Muscle layer of colon (tissue), 2 donors: ENCODE results near the gene KLHDC3.
A peak's percentile ranks its signal among the peaks of the same experiment; 100 is the strongest.

ENCODE experiments used
- H3K27ac ChIP-seq: one replicate; pipeline ENCODE4 v1.7.0; 2013; ENCODE audit warnings: low read depth, mild to moderate bottlenecking, low read length, moderate library complexity
- H3K27me3 ChIP-seq, 2 donors: one replicate each; pipeline ENCODE4 v1.7.0; 2013; ENCODE audit warnings: low read length in 2 of 2, mild to moderate bottlenecking in 2 of 2; ENCODE audit not compliant: insufficient read depth in 2 of 2, control insufficient read depth in 1 of 2
- H3K36me3 ChIP-seq: one replicate; pipeline ENCODE4 v1.7.0; 2013; ENCODE audit warnings: mild to moderate bottlenecking, low read length; ENCODE audit not compliant: insufficient read depth
- H3K4me1 ChIP-seq: one replicate; pipeline ENCODE4 v1.7.0; 2013; ENCODE audit warnings: mild to moderate bottlenecking, low read length; ENCODE audit not compliant: insufficient read depth
- H3K4me3 ChIP-seq, 2 donors: one replicate each; pipeline ENCODE4 v1.7.0; 2013; ENCODE audit warnings: low read length in 2 of 2, low read depth in 1 of 2, mild to moderate bottlenecking in 1 of 2, moderate library complexity in 1 of 2
- H3K9ac ChIP-seq: one replicate; pipeline ENCODE4 v1.7.0; 2013; ENCODE audit warnings: low read length
- H3K9me3 ChIP-seq: one replicate; pipeline ENCODE4 v1.7.0; 2013; ENCODE audit warnings: mild to moderate bottlenecking, low read length
- donor health status: abdominal sarcoma.
- donor health status: Adenocarcinoma of cecum.

KLHDC3 gene

DNA sequence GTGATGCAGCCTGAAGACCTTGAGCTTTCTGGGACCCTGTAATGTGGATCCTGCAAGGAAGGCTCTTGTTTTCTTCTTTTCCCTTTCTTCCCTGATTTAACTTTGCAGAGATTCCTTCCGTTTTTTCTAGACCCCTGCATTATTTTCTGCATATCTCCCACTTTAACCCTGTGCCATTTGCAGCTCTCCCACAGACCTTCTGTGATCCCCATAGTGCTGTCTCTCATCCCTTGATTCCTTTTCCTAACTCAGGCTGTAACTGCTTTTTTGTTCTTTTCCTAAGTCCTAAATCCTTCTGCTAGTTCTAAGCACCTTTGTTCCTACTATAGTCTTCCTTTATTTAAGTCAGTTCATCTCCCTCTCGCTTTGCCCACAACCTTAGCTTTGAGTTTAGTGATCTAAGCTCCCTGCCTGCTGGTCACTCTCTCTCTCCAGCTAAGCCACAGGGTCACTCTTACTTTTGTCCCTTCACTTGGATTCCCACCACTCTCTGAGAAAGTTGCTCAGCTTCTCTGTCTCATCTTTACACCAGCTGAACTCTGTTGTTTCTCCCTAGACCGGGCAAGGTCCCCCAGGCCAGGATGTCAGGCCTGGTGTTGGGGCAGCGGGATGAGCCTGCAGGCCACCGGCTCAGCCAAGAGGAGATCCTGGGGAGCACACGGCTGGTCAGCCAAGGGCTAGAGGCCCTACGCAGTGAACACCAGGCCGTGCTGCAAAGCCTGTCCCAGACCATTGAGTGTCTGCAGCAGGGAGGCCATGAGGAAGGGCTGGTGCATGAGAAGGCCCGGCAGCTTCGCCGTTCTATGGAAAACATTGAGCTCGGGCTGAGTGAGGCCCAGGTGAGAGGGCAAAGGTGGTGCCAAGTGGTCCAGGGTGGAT, 46.9 kb downstream of the KLHDC3 start:
- Histone ChIP-seq H3K27me3 (no peaks in the 10 kb centered on the region), H3K4me3 (peak overlapping the region in 1 of 2 donors; percentile 97), H3K36me3 (peaks cover 21% of the 10 kb centered on the region), H3K4me1 (peaks cover 24% of the 10 kb centered on the region), H3K9me3 (no peaks in the 10 kb centered on the region), H3K27ac (no peak overlapping the region), H3K9ac (no peak overlapping the region)

DNA sequence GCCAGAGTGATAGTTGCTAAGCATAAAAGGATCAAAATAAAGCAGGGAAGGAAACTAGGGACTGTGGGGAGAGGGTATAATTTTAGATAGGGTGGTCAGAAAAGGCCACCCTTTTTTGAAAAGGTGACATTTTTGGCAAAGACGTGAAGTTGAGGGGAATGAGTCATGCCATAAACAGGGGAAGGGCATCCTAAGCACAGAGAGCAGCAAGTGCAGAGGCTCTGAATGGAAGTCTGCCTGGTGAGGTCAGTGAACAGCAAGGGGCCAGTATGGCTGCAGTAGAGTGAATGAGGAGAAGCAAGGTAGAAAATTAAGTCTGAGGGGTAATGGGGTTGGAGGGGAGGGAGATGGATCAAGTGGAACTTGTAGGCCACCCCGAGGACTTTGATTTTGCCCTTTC, 47.8 kb downstream of the KLHDC3 start:
- peaks cover 30% of the 10 kb centered on the region for H3K36me3 ChIP-seq

DNA sequence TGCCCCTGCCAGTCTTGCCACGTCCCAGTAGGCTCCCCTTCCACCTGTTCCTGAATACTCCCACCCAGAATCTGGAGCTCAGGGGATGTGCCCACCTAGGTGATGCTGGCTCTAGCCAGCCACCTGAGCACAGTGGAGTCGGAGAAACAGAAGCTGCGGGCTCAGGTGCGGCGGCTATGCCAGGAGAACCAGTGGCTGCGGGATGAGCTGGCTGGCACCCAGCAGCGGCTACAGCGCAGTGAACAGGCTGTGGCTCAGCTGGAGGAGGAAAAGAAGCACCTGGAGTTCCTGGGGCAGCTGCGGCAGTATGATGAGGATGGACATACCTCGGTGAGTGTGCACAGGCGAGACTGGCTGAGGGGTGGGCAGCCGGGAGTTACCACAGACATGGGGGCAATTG, 48.8 kb downstream of the KLHDC3 start:
- no peaks in the 10 kb centered on the region for H3K9me3 ChIP-seq
- no peak overlapping the region for H3K27ac ChIP-seq
- no peak overlapping the region for H3K4me3 ChIP-seq
- no peak overlapping the region for H3K9ac ChIP-seq
- peaks cover 23% of the 10 kb centered on the region for H3K4me1 ChIP-seq
- no peaks in the 10 kb centered on the region for H3K27me3 ChIP-seq
- peaks cover 28% of the 10 kb centered on the region for H3K36me3 ChIP-seq

More for the DNA sequence above, 47.8 kb downstream of the KLHDC3 start:
- Histone ChIP-seq H3K9me3 (no peaks in the 10 kb centered on the region), H3K27ac (no peak overlapping the region), H3K4me1 (peaks cover 24% of the 10 kb centered on the region), H3K27me3 (no peaks in the 10 kb centered on the region), H3K4me3 (no peak overlapping the region), H3K9ac (no peak overlapping the region)

DNA sequence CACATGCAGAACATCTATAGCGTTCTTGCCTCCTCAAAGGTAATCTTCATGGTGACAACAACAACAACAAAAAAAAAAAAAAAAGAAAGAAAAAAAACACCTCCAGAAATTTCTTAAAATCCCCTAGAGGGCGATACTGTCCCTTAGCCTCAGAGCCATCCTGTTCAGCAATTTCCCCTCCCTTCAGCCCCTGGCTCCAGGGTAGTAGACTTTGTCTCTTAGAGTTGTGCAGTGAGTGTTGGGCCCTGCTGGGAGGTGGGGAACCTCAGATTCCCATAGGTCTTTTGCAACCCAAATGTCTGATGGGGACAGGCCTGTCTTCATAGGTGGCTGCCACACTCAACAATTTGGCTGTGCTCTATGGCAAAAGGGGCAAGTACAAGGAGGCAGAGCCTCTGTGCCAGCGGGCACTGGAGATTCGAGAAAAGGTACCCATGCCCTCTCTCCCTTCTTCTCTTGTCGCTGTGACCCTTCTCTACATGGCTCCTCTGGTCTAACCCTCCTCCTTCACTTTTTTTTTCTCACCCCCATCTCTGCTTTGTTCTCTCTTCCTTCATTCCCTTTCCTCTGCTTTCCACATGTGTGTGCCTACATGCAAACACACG, 56.1 kb downstream of the KLHDC3 start:
- Histone ChIP-seq H3K9ac (no peak overlapping the region), H3K4me1 (no peaks in the 10 kb centered on the region), H3K4me3 (no peak overlapping the region), H3K27me3 (no peaks in the 10 kb centered on the region), H3K9me3 (no peaks in the 10 kb centered on the region), H3K36me3 (peaks cover 47% of the 10 kb centered on the region), H3K27ac (no peak overlapping the region)
